HG03159 (cell line): ENCODE results near the gene POU3F3.

ENCODE experiments used
- ATAC-seq: cut with Tn5 transposase; IDR thresholded peaks from one replicate; pipeline ENCODE4 v1.9.1; 2021; ENCODE audit warnings: mild to moderate bottlenecking, moderate library complexity; ENCODE audit not compliant: unreplicated experiment

POU3F3 gene

GRCh38 chr2:104853534-104854497 lies at the start of gene POU3F3:
Gene POU3F3, plus strand, starts transcription at chr2:104854115. Its CDS starts 1,396 bp downstream, at chr2:104855511.
- no peak for ATAC-seq

GRCh38 chr2:104804148-104804890 lies 49.6 kb upstream of the POU3F3 start:
- no peak for ATAC-seq

GRCh38 chr2:104812286-104812685 lies 41.6 kb upstream of the POU3F3 start:
- ATAC-seq = no peak

- no peak for ATAC-seq
Observed at GRCh38 chr2:104816143-104816542, 37.8 kb upstream of the POU3F3 start.

GRCh38 chr2:104818264-104818663 lies 35.7 kb upstream of the POU3F3 start:
- no peak for ATAC-seq

GRCh38 chr2:104820126-104820525 lies 33.8 kb upstream of the POU3F3 start:
- no peak for ATAC-seq

- no peak for ATAC-seq
Observed at GRCh38 chr2:104825124-104825865, 28.6 kb upstream of the POU3F3 start.

- ATAC-seq = no peak
Observed at GRCh38 chr2:104826016-104826415, 27.9 kb upstream of the POU3F3 start.

- no peak for ATAC-seq
Observed at GRCh38 chr2:104831742-104832141, 22.2 kb upstream of the POU3F3 start.

GRCh38 chr2:104834431-104835153 lies 19.3 kb upstream of the POU3F3 start:
- no peak for ATAC-seq

- no peak for ATAC-seq
Observed at GRCh38 chr2:104836265-104836664, 17.6 kb upstream of the POU3F3 start.

GRCh38 chr2:104836841-104837240 lies 17.1 kb upstream of the POU3F3 start:
- no peak for ATAC-seq

- ATAC-seq = no peak
Observed at GRCh38 chr2:104840156-104840555, 13.8 kb upstream of the POU3F3 start.

- no peak for ATAC-seq
Observed at GRCh38 chr2:104840893-104841585, 12.9 kb upstream of the POU3F3 start.

- no peak for ATAC-seq
Observed at GRCh38 chr2:104841744-104842143, 12.2 kb upstream of the POU3F3 start.

GRCh38 chr2:104844807-104845551 lies 8.9 kb upstream of the POU3F3 start:
- ATAC-seq = no peak

GRCh38 chr2:104845552-104845931 lies 8.4 kb upstream of the POU3F3 start:
- no peak for ATAC-seq

GRCh38 chr2:104845946-104846785 lies 7.7 kb upstream of the POU3F3 start:
- no peak for ATAC-seq
